Breast epithelium (tissue), 4 donors: Measurements from ENCODE around the gene RTL5. TPM values are rescaled to one million over a fixed set of nuclear protein-coding genes. Genes with fewer than 3 reads are reported as not detected.

Source experiments
- DNase-seq, 2 donors: peaks; one replicate each; pipeline ENCODE4 v3.0.0-alpha.2; 2019; ENCODE audit warnings: low spot score in 2 of 2
- H3K27ac ChIP-seq, 2 donors: fragments of 200-600 bp; sonication (generic) in 1 of 2; one replicate each; pipeline ENCODE4 v1.5.1; 2016 to 2019; ENCODE audit warnings: mild to moderate bottlenecking in 1 of 2
- H3K27me3 ChIP-seq, 2 donors: fragments of 200-600 bp; sonication (generic) in 1 of 2; one replicate each; pipeline versions ENCODE4 v1.5.1 to v1.6.0; 2017 to 2019; ENCODE audit warnings: control low read depth in 1 of 2, mild to moderate bottlenecking in 1 of 2
- H3K36me3 ChIP-seq: fragments of 200-600 bp; one replicate; pipeline ENCODE4 v1.5.1; 2019
- H3K4me1 ChIP-seq, 2 donors: fragments of 200-600 bp; sonication (generic); one replicate each; pipeline ENCODE4 v1.5.1; 2016 to 2019; ENCODE audit warnings: control low read depth in 1 of 2
- H3K4me3 ChIP-seq, 3 donors: fragments of 200-600 bp; sonication (generic); 1 replicate in 2 of 3; 2 replicates in 1 of 3; pipeline ENCODE4 v1.5.1; 2016 to 2019; ENCODE audit warnings: mild to moderate bottlenecking in 3 of 3, moderate library complexity in 2 of 3
- H3K9me3 ChIP-seq, 2 donors: fragments of 200-600 bp; sonication (generic) in 1 of 2; one replicate each; pipeline ENCODE4 v1.5.1; 2016 to 2019; ENCODE audit warnings: control low read depth in 1 of 2
- POLR2A ChIP-seq: fragments of 450-650 bp; IDR thresholded peaks from one replicate; pipeline ENCODE4 v1.6.1; 2016; ENCODE audit warnings: antibody characterized with exemption, mild to moderate bottlenecking, moderate library complexity
- POLR2AphosphoS5 ChIP-seq, 3 donors: sonication (generic); formaldehyde crosslinking; IDR thresholded peaks; one replicate each; pipeline ENCODE4 v1.6.1; 2017; ENCODE audit warnings: antibody characterized with exemption in 3 of 3
- intact Hi-C: fragments of 100-400 bp; cut with DNase I; formaldehyde crosslinking; loops from one replicate; pipeline ENCODE4 v1.15.1; 2023; ENCODE audit warnings: low total_unique reads
- total RNA-seq, 3 donors: library from RNA; depleted of rRNA; stranded (reverse); fragments of >200 nt; gene quantifications; one replicate each; pipeline ENCODE4 v1.1.0, GENCODE V29; 2016
- TF ChIP-seq, protein P1 (sequence below), 3 donors: fragments of 450-650 bp; IDR thresholded peaks; one replicate each; pipeline ENCODE4 v1.5.1; 2016 to 2017; ENCODE audit warnings: antibody characterized with exemption in 3 of 3, mild to moderate bottlenecking in 3 of 3, moderate library complexity in 3 of 3

RTL5 gene
- total RNA-seq, 3 donors from 2014 or later = 3.3 to 5.0 (median 5.0) TPM

DNA sequence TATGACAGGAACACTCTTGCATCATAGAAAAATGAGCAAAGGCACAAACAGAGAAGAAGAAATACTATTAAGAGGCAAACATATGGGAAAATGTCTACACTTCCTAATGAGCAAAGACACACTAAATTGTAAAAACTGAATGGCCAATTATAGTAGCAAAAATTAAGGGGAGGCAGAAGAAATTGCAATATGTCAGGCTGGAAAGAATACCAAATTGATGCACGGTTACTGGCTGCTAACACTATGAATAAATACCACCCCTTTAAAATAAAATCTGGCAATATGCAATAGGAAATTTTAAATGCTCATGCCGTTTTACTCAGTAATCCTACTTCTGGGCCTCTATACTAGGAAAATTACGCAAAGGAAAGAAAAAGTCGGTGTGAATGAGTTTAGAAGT is 33.8 kb upstream of the RTL5 start:
- TF ChIP-seq POLR2AphosphoS5 (IDR thresholded peaks at IDR 0.05) (no peak), POLR2A (no peak)
- TF ChIP-seq, protein P1, sequence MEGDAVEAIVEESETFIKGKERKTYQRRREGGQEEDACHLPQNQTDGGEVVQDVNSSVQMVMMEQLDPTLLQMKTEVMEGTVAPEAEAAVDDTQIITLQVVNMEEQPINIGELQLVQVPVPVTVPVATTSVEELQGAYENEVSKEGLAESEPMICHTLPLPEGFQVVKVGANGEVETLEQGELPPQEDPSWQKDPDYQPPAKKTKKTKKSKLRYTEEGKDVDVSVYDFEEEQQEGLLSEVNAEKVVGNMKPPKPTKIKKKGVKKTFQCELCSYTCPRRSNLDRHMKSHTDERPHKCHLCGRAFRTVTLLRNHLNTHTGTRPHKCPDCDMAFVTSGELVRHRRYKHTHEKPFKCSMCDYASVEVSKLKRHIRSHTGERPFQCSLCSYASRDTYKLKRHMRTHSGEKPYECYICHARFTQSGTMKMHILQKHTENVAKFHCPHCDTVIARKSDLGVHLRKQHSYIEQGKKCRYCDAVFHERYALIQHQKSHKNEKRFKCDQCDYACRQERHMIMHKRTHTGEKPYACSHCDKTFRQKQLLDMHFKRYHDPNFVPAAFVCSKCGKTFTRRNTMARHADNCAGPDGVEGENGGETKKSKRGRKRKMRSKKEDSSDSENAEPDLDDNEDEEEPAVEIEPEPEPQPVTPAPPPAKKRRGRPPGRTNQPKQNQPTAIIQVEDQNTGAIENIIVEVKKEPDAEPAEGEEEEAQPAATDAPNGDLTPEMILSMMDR (IDR thresholded peaks at IDR 0.05) = no peak
- DNase-seq = no peak
- no peaks in the 10 kb centered on the region for H3K36me3 ChIP-seq
- no peak overlapping the region for H3K27ac ChIP-seq
- intact Hi-C loops = no loop called here
- no peak overlapping the region for H3K4me3 ChIP-seq
- H3K9me3 ChIP-seq = no peaks in the 10 kb centered on the region
- peaks cover 0 to 13% of the 10 kb centered on the region in 2 donors for H3K27me3 ChIP-seq
- H3K4me1 ChIP-seq = no peaks in the 10 kb centered on the region

DNA sequence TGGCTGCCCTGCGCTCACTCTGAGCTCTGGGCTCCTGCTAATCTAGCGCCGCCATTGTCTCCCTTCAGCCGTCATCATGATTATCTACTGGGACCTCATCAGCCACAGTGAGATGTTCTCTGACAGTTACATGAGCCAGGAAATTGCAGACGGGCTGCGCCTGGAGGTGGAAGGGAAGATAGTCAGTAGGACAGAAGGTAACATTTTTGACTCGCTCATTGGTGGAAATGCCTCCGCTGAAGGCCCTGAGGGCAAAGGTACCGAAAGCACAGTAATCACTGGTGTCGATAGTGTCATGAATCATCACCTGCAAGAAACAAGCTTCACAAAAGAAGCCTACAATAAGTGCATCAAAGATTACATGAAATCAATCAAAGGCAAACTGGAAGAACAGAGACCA is 28.1 kb upstream of the RTL5 start:
- TF ChIP-seq POLR2AphosphoS5 (IDR thresholded peaks at IDR 0.05) (no peak), POLR2A (no peak)
- TF ChIP-seq, protein P1 (IDR thresholded peaks at IDR 0.05) = no peak
- Histone ChIP-seq H3K9me3 (peaks cover 5 to 14% of the 10 kb centered on the region in 2 donors), H3K27ac (no peak overlapping the region), H3K36me3 (no peaks in the 10 kb centered on the region), H3K4me3 (no peak overlapping the region), H3K4me1 (no peaks in the 10 kb centered on the region), H3K27me3 (peaks cover 0 to 25% of the 10 kb centered on the region in 2 donors)
- DNase-seq = no peak
- intact Hi-C loops = no loop called here

DNA sequence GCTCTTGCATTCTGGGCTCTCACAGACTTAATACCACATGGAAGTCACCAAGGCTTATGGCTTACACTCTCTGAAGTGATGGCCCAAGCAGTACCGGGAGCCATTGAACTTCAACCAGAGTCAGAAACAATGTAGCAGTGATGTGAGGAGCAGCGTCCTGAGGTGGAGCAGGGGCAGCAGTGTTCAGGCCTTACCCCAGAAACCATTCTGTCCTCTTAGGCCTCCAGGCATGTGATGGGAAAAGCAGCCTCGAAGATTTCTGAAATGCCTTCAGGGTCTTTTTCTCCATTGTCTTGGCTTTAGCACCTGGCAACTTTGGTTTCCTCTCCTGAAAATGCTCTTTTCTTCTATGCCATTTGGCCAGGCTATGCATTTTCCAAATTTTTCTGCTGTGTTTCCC is 27.1 kb upstream of the RTL5 start:
- Histone ChIP-seq H3K4me3 (no peak overlapping the region), H3K27ac (no peak overlapping the region), H3K27me3 (peaks cover 0 to 30% of the 10 kb centered on the region in 2 donors), H3K4me1 (no peaks in the 10 kb centered on the region), H3K36me3 (no peaks in the 10 kb centered on the region), H3K9me3 (peaks cover 5 to 14% of the 10 kb centered on the region in 2 donors)
- intact Hi-C loops = no loop called here
- TF ChIP-seq POLR2A (no peak), POLR2AphosphoS5 (IDR thresholded peaks at IDR 0.05) (no peak)
- TF ChIP-seq, protein P1 (IDR thresholded peaks at IDR 0.05) = no peak
- DNase-seq = no peak

DNA sequence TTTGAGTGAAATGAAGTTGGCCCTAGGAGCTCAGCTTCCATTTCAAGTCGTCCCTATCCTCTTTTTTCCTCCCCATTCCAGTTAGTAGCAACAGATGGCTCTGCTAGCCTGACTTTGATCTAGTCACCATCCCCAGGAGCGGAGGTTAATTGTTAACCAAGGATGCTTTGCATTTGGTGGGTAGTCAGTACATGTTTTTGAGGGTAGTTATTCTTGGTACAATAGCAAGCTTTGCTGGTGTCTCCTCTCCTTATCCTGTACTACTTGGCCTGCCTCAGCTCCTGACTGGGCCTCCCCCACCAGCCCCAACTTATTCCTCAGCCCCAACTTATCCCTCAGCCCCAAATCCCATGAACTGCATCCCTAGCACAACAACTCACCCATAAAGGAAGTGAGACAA is 14.8 kb upstream of the RTL5 start:
- Histone ChIP-seq H3K27ac (no peak overlapping the region), H3K27me3 (peaks cover 0 to 41% of the 10 kb centered on the region in 2 donors), H3K9me3 (no peaks in the 10 kb centered on the region), H3K4me1 (no peaks in the 10 kb centered on the region), H3K4me3 (no peak overlapping the region), H3K36me3 (no peaks in the 10 kb centered on the region)
- DNase-seq = no peak
- intact Hi-C loops = no loop called here
- TF ChIP-seq, protein P1 (IDR thresholded peaks at IDR 0.05) = no peak

DNA sequence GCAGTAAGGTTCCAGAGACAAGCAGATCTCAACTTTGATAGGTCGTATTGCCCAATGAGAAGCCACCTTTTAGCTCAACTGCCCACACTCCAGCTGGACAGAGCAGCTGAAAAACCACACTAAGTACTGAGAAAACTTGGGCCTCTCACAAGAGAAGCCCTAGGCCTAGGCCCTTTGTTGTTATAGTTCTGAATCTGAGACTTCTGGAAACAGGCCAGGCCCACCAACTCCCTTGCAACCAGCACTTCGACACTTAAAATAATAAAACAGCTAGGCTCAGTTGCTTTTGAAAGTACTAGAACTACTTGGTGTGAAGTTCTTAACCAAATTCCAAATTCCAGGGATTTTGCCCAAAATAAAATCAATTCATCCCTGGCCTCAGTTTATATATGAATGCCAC is 13.5 kb upstream of the RTL5 start:
- Histone ChIP-seq H3K9me3 (no peaks in the 10 kb centered on the region), H3K4me1 (no peaks in the 10 kb centered on the region), H3K36me3 (no peaks in the 10 kb centered on the region), H3K27me3 (peaks cover 0 to 39% of the 10 kb centered on the region in 2 donors), H3K4me3 (no peak overlapping the region), H3K27ac (no peak overlapping the region)
- TF ChIP-seq POLR2A = no peak
- no peak for TF ChIP-seq POLR2AphosphoS5 (IDR thresholded peaks at IDR 0.05)
- TF ChIP-seq, protein P1 (IDR thresholded peaks at IDR 0.05) = no peak
- DNase-seq = no peak
- intact Hi-C loops = no loop called here
